Measurements from ENCODE around the gene UBE2S. TPM values are rescaled to one million over a fixed set of nuclear protein-coding genes. Genes with fewer than 3 reads are reported as not detected.

The UBE2S gene
- polyA plus RNA-seq, 1 donor (not counting 4 experiments of a cell fraction or from before 2014, with no cell fraction given) = 31.8 TPM

DNA sequence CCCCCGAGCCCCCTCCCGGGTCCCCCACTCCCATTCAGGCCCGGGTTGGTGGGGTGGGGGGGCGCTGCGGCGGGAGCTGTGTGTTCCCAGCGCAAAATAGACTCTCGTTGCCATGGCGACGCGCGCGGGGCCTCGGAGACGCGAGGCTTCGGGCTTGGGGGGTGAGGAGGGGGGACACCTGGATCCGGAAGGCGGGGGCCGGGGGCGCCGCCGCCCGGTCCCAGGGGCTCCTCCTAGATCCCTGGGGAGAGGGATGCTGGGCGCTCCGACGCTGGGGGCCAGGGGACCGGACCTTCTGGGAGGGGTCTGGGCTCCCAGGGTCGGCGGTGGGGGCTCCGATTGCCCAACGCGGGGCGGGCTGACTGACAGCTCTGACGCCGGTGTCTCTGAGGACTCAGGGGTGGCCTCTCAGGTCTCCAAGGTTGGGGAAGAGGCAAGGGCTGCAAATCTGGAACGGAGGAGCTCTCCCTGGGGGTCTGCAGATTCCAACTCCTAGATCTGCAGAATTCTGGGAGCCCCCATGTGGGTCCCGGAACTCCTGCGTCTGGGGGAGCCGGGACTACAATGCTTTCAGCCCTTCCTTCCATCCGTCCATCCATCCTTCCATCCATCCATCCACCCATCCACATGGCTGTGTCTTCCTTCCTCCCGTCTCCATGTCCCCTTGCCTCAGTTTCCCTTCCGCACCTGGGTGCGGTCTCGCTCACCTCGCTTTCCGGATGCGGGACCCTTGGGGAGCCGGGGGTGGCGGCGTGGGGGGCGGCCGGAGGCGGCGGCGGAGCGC, 44.6 kb upstream of the UBE2S start:
- Histone ChIP-seq H3K79me2 (ENCODE audit: control insufficient read depth, insufficient read depth, low read length) (no peaks in the 10 kb centered on the region), H3K4me2 (ENCODE audit: control insufficient read depth, extremely low read depth, insufficient read depth, low read depth, low read length) (no peak overlapping the region), H4K20me1 (ENCODE audit: control insufficient read depth, extremely low read depth, insufficient read depth, low read length) (peaks cover 6% of the 10 kb centered on the region), H3K9me1 (ENCODE audit: control insufficient read depth, extremely low read depth, insufficient read depth, low read length) (no peaks in the 10 kb centered on the region), H3K27ac (ENCODE audit: control insufficient read depth, insufficient read depth, low read length) (no peak overlapping the region), H3K9me3 (ENCODE audit: control insufficient read depth, low read depth, low read length) (no peaks in the 10 kb centered on the region), H3K4me3 (ENCODE audit: control insufficient read depth in 2 of 3, extremely low read depth in 1 of 3, insufficient read depth in 2 of 3, low read depth in 1 of 3, low read length in 3 of 3) (no peak overlapping the region), H3K4me1 (ENCODE audit: control insufficient read depth, extremely low read depth, insufficient read depth, low read length) (peaks cover 13% of the 10 kb centered on the region), H3K9ac (ENCODE audit: control insufficient read depth, extremely low read depth, insufficient read depth, low read length) (no peak overlapping the region), H2AFZ (ENCODE audit: control insufficient read depth, low read length) (no peak overlapping the region), H3K27me3 (ENCODE audit: control insufficient read depth, extremely low read depth, insufficient read depth, low read length) (peaks cover 34% of the 10 kb centered on the region), H3K36me3 (ENCODE audit: control insufficient read depth in 2 of 2, extremely low read depth in 1 of 2, insufficient read depth in 2 of 2, low read length in 2 of 2) (peaks cover 0 to 3% of the 10 kb centered on the region in 2 experiments)
- FAIRE-seq (no peak), DNase-seq (ENCODE audit: low read depth, low spot score) (no peak)
- dilution Hi-C loops (cut with MboI; ENCODE audit: extremely low pct_ligation_motif_present, low sequenced_read_pairs) = no loop called here
- TF ChIP-seq CTCF (optimal IDR thresholded peaks at IDR 0.05 in 1 of 3, IDR thresholded peaks at IDR 0.05 in 1 of 3, conservative IDR thresholded peaks at IDR 0.05 in 1 of 3; ENCODE audit: extremely low read depth in 1 of 3, insufficient read depth in 2 of 3, low read length in 3 of 3) (no peak), EZH2 (IDR thresholded peaks at IDR 0.05; ENCODE audit: low read length) (peak; percentile 86)

DNA sequence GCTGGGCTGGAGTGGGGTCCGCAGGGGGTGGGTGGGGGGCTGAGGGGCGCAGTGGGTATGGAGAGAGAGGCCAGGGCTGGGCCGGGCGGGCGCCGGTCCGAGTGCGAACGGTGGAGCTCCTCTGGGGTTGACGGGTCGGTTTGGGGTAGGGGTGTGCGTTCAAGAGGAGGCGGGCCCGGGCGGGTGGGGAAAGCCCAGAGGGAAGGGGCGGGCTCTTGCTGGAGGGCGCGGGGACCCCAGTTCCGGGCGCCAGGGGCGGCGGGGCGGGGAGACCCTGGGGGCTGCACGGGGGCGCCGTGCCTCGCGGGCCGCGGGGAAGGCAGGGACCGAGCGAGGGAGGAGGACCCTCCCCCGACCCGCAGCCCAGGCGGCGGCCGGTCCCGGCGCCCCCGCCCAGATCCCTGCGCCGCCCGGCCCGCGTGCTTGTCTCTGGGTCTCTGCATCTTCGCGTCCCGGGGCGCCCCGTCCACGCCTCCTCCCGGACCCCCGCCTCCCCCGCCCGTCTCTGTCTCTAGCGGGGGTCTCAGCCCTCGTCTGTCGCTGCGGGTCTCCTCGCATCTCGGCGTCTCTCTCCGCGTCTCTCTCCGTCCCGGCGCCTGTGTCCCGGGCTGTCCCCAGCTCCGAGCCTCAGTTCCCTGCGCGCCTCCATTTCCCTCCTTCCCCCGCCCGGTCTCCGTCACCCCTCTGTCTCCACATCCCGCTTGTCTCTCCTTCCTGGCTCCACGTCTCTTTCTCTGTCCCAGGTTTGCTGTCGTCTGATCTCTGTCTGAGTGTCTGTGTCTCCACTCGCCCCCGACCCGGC, 43.8 kb upstream of the UBE2S start:
- peaks cover 20% of the 10 kb centered on the region for H3K4me1 ChIP-seq (ENCODE audit: control insufficient read depth, extremely low read depth, insufficient read depth, low read length)
- DNase-seq (ENCODE audit: low read depth, low spot score) (no peak), FAIRE-seq (no peak)
- no peaks in the 10 kb centered on the region for H3K79me2 ChIP-seq (ENCODE audit: control insufficient read depth, insufficient read depth, low read length)
- H2AFZ ChIP-seq (ENCODE audit: control insufficient read depth, low read length) = no peak overlapping the region
- no peaks in the 10 kb centered on the region for H3K9me3 ChIP-seq (ENCODE audit: control insufficient read depth, low read depth, low read length)
- no peak overlapping the region for H3K9ac ChIP-seq (ENCODE audit: control insufficient read depth, extremely low read depth, insufficient read depth, low read length)
- peak overlapping the region; percentile 27 for H3K4me2 ChIP-seq (ENCODE audit: control insufficient read depth, extremely low read depth, insufficient read depth, low read depth, low read length)
- H3K27me3 ChIP-seq (ENCODE audit: control insufficient read depth, extremely low read depth, insufficient read depth, low read length) = peaks cover 34% of the 10 kb centered on the region
- H3K36me3 ChIP-seq (ENCODE audit: control insufficient read depth in 2 of 2, extremely low read depth in 1 of 2, insufficient read depth in 2 of 2, low read length in 2 of 2) = peaks cover 0 to 3% of the 10 kb centered on the region in 2 experiments
- no peak overlapping the region for H3K27ac ChIP-seq (ENCODE audit: control insufficient read depth, insufficient read depth, low read length)
- no peak overlapping the region for H3K4me3 ChIP-seq (ENCODE audit: control insufficient read depth in 2 of 3, extremely low read depth in 1 of 3, insufficient read depth in 2 of 3, low read depth in 1 of 3, low read length in 3 of 3)
- no peaks in the 10 kb centered on the region for H3K9me1 ChIP-seq (ENCODE audit: control insufficient read depth, extremely low read depth, insufficient read depth, low read length)
- peaks cover 8% of the 10 kb centered on the region for H4K20me1 ChIP-seq (ENCODE audit: control insufficient read depth, extremely low read depth, insufficient read depth, low read length)
- TF ChIP-seq CTCF (optimal IDR thresholded peaks at IDR 0.05 in 1 of 3, IDR thresholded peaks at IDR 0.05 in 1 of 3, conservative IDR thresholded peaks at IDR 0.05 in 1 of 3; ENCODE audit: extremely low read depth in 1 of 3, insufficient read depth in 2 of 3, low read length in 3 of 3) (no peak), EZH2 (IDR thresholded peaks at IDR 0.05; ENCODE audit: low read length) (peak; percentile 89)
- dilution Hi-C loops (cut with MboI; ENCODE audit: extremely low pct_ligation_motif_present, low sequenced_read_pairs) = no loop called here

Measured in keratinocyte (primary cell).